OCI-LY3 (cell line): ENCODE data around the gene PC.

Experiments used
- H2AFZ ChIP-seq: fragments of 200-600, 300-600 bp; shearing (Covaris generic); 2 replicates; pipeline ENCODE4 v1.6.0; 2014; ENCODE audit warnings: antibody characterized with exemption, low read depth, low read length
- H3K27ac ChIP-seq: fragments of 200-600, 300-600 bp; sonication (generic); 2 replicates; pipeline ENCODE4 v1.5.1; 2014; ENCODE audit warnings: mild to moderate bottlenecking, low read length, moderate library complexity, mixed read lengths
- H3K27me3 ChIP-seq: fragments of 200-600, 300-600 bp; sonication (generic); 2 replicates; pipeline ENCODE4 v1.6.1; 2014; ENCODE audit warnings: low read depth, low read length, mixed read lengths
- H3K36me3 ChIP-seq: fragments of 200-600, 300-600 bp; sonication (generic); replicated peaks from 2 replicates; pipeline ENCODE3; 2014; ENCODE audit warnings: low read depth, low read length, mixed read lengths
- H3K4me1 ChIP-seq: fragments of 300-600, 200-600 bp; sonication (generic); 2 replicates; pipeline ENCODE4 v1.6.1; 2014; ENCODE audit warnings: low read length, mixed read lengths
- H3K4me2 ChIP-seq: fragments of 200-600, 300-600 bp; sonication (generic); 2 replicates; pipeline ENCODE4 v1.6.1; 2014; ENCODE audit warnings: low read length, mixed read lengths
- H3K4me3 ChIP-seq: fragments of 300-600, 200-600 bp; sonication (generic); 2 replicates; pipeline ENCODE4 v1.5.1; 2014; ENCODE audit warnings: antibody characterized with exemption, mild to moderate bottlenecking, low read length, moderate library complexity
- H3K79me2 ChIP-seq: fragments of 300-600, 200-600 bp; shearing (Covaris generic); 2 replicates; pipeline ENCODE4 v1.6.1; 2014; ENCODE audit warnings: mild to moderate bottlenecking, low read length, mixed read lengths
- H3K9ac ChIP-seq: fragments of 300-600, 200-600 bp; shearing (Covaris generic); 2 replicates; pipeline ENCODE4 v1.6.0; 2014; ENCODE audit warnings: mild to moderate bottlenecking, low read length, moderate library complexity
- H3K9me3 ChIP-seq: fragments of 200-600, 300-600 bp; shearing (Covaris generic); 2 replicates; pipeline ENCODE4 v1.6.1; 2014; ENCODE audit warnings: low read length, mixed read lengths; ENCODE audit not compliant: insufficient read depth
- H4K20me1 ChIP-seq: fragments of 200-600, 300-600 bp; sonication (generic); 2 replicates; pipeline ENCODE4 v1.6.1; 2016; ENCODE audit warnings: low read length, mixed read lengths; ENCODE audit not compliant: insufficient read depth
- EZH2phosphoT487 ChIP-seq: fragments of 200-600 bp; shearing (Covaris generic); IDR thresholded peaks from 2 replicates; pipeline ENCODE4 v1.6.1; 2018; ENCODE audit warnings: antibody characterized with exemption, mixed run types, low read depth
- TF ChIP-seq, protein P1 (sequence below): fragments of 200-600, 300-600 bp; sonication (generic); IDR thresholded peaks from 2 replicates; pipeline ENCODE4 v1.5.1; 2014; ENCODE audit warnings: antibody characterized with exemption, low read length, low read depth

The PC gene

DNA sequence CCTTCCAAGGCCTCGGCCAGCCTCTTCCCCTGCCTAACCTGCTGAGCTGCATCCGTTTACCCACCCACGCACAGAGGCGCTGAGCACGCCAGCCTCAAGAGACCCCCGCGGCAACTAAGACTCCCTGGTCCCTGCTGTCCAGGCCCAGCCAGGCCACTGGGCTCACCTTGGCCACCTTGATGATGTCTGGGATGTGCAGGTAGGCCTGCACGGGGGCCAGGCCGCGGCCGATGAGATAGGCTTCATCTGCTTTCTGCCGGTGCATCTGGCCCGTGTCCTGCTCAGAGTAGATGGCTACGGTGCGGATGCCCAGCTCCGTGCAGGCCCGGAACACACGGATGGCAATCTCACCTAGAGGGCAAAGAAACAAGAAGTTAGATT lies 86.7 kb downstream of the PC start:
- Histone ChIP-seq H4K20me1 (no peaks in the 10 kb centered on the region), H3K36me3 (no peaks in the 10 kb centered on the region), H3K27me3 (peaks cover 14% of the 10 kb centered on the region), H3K4me1 (peaks cover 15% of the 10 kb centered on the region), H3K9me3 (no peaks in the 10 kb centered on the region), H3K9ac (no peak overlapping the region), H3K27ac (no peak overlapping the region), H3K4me2 (no peak overlapping the region), H3K4me3 (no peak overlapping the region), H2AFZ (no peak overlapping the region), H3K79me2 (no peaks in the 10 kb centered on the region)
- TF ChIP-seq EZH2phosphoT487: no peak
- TF ChIP-seq, protein P1, sequence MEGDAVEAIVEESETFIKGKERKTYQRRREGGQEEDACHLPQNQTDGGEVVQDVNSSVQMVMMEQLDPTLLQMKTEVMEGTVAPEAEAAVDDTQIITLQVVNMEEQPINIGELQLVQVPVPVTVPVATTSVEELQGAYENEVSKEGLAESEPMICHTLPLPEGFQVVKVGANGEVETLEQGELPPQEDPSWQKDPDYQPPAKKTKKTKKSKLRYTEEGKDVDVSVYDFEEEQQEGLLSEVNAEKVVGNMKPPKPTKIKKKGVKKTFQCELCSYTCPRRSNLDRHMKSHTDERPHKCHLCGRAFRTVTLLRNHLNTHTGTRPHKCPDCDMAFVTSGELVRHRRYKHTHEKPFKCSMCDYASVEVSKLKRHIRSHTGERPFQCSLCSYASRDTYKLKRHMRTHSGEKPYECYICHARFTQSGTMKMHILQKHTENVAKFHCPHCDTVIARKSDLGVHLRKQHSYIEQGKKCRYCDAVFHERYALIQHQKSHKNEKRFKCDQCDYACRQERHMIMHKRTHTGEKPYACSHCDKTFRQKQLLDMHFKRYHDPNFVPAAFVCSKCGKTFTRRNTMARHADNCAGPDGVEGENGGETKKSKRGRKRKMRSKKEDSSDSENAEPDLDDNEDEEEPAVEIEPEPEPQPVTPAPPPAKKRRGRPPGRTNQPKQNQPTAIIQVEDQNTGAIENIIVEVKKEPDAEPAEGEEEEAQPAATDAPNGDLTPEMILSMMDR: no peak

DNA sequence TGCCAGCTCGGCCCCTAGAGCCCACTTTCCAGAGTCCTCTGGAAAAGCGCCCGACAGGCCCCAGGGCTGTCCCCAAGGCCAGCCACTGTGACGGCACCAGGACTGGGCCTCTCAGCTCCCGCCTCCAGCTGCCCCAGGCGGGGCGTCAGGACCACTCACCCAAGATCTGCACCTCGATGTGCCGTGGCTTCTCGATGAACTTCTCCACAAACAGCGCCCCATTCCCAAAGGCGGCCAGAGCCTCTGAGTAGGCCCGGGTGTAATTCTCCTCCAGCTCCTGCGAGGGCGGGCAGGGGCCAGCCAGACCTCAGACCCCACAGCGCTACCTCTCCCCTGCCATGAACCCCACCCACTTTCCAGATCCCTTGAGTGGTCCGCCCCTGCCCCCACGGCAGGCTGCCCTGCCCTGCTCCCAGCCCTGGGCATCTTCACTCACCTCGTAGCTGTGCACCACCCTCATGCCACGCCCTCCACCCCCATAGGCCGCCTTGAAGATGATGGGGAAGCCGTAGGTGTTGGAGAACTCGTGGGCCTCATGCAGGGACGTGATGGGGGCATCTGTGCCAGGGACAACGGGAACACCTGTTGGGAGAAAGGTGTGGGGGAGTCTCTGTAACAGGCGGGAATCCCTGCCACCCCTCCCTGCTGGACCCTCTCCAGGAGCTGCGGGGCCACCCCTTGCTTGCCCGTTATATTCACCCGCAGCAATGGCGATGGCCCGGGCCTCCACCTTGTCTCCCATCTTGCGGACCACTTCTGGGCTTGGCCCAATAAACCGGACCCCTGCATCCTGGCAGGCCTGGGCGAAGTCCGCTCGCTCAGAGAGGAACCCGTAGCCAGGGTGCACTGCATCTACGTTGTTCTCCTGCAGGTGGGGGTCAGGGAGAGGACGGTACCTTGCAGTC lies 87.3 kb downstream of the PC start:
- Histone ChIP-seq H3K9me3 (no peaks in the 10 kb centered on the region), H3K9ac (no peak overlapping the region), H3K27ac (no peak overlapping the region), H3K36me3 (no peaks in the 10 kb centered on the region), H3K4me2 (no peak overlapping the region), H4K20me1 (no peaks in the 10 kb centered on the region), H2AFZ (no peak overlapping the region), H3K4me3 (no peak overlapping the region), H3K4me1 (peaks cover 15% of the 10 kb centered on the region), H3K79me2 (no peaks in the 10 kb centered on the region), H3K27me3 (peaks cover 8% of the 10 kb centered on the region)
- no peak for TF ChIP-seq EZH2phosphoT487
- TF ChIP-seq, protein P1: no peak

GRCh38 chr11:66870131-66870530 lies 88.1 kb downstream of the PC start:
- Histone ChIP-seq H3K4me3 (no peak overlapping the region), H3K36me3 (no peaks in the 10 kb centered on the region), H3K4me2 (no peak overlapping the region), H3K9ac (no peak overlapping the region), H3K27ac (no peak overlapping the region), H3K79me2 (no peaks in the 10 kb centered on the region), H2AFZ (no peak overlapping the region), H3K9me3 (no peaks in the 10 kb centered on the region), H3K27me3 (peaks cover under 1% of the 10 kb centered on the region; the same call in 1 of the 2 replicates), H3K4me1 (peaks cover 15% of the 10 kb centered on the region), H4K20me1 (no peaks in the 10 kb centered on the region)
- no peak for TF ChIP-seq EZH2phosphoT487
- TF ChIP-seq, protein P1: no peak

GRCh38 chr11:66869567-66869870 lies 88.7 kb downstream of the PC start:
- 0 out of 2 replicates have a peak overlapping the region, but pooled peaks have one; percentile 87 for H3K4me2 ChIP-seq
- H3K4me1 ChIP-seq: peaks cover 18% of the 10 kb centered on the region
- H4K20me1 ChIP-seq: no peaks in the 10 kb centered on the region
- TF ChIP-seq, protein P1: no peak
- no peak for TF ChIP-seq EZH2phosphoT487
- no peak overlapping the region for H3K27ac ChIP-seq
- no peak overlapping the region for H3K9ac ChIP-seq
- H3K27me3 ChIP-seq: no peaks in the 10 kb centered on the region
- H3K36me3 ChIP-seq: no peaks in the 10 kb centered on the region
- H2AFZ ChIP-seq: no peak overlapping the region
- H3K79me2 ChIP-seq: no peaks in the 10 kb centered on the region
- H3K4me3 ChIP-seq: no peak overlapping the region
- no peaks in the 10 kb centered on the region for H3K9me3 ChIP-seq
